A673 (cell line): ENCODE measurements around the gene TERC.

Experiments used
- CTCF ChIP-seq: fragments of 300-800, 200-600 bp; sonication (generic); conservative IDR thresholded peaks from 2 replicates; pipeline ENCODE4 v1.5.1; 2017; ENCODE audit warnings: low read depth, mild to moderate bottlenecking, antibody characterized with exemption, low read length, moderate library complexity, mixed read lengths
- EZH2 ChIP-seq: fragments of 200-600 bp; sonication (generic); IDR thresholded peaks from 2 replicates; pipeline ENCODE4 v1.6.1; 2017; ENCODE audit warnings: borderline replicate concordance, low read depth, mild to moderate bottlenecking, mixed read lengths, antibody characterized with exemption, low read length; ENCODE audit not compliant: poor library complexity, severe bottlenecking

GRCh38 chr3:169787791-169788190, 22.9 kb upstream of the TERC start:
- TF ChIP-seq CTCF (no peak), EZH2 (no peak)
